A673 (cell line): ENCODE results near the gene RASA2.
"Not testable (repeated sequence)": the region's sequence is repeated elsewhere in the genome, so short reads cannot be mapped to it uniquely, and the experiment has no call there.

Experiments
- EZH2 ChIP-seq: fragments of 200-600 bp; sonication (generic); IDR thresholded peaks from 2 replicates; pipeline ENCODE4 v1.6.1; 2017; ENCODE audit warnings: borderline replicate concordance, low read depth, mild to moderate bottlenecking, mixed read lengths, antibody characterized with exemption, low read length; ENCODE audit not compliant: poor library complexity, severe bottlenecking
- TF ChIP-seq, protein P1 (sequence below): fragments of 300-800, 200-600 bp; sonication (generic); conservative IDR thresholded peaks from 2 replicates; pipeline ENCODE4 v1.5.1; 2017; ENCODE audit warnings: low read depth, mild to moderate bottlenecking, antibody characterized with exemption, low read length, moderate library complexity, mixed read lengths

DNA sequence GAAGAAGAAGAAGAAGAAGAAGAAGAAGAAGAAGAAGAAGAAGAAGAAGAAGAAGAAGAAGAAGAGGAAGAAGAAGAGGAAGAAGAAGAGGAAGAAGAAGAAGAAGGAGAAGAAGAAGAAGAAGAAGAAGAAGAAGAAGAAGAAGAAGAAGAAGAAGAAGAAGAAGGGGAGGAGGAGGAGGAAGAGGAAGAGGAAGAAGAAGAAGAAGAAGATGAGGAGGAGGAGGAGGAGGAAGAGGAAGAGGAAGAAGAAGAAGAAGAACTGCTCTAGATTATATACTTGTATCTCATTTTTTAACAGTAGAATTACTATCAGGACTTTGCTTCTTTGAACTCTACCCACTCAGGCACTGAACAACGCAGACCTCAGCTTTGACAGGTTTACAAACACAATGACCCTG lies 8.0 kb upstream of the RASA2 start:
- TF ChIP-seq EZH2: not testable (repeated sequence)
- TF ChIP-seq, protein P1, sequence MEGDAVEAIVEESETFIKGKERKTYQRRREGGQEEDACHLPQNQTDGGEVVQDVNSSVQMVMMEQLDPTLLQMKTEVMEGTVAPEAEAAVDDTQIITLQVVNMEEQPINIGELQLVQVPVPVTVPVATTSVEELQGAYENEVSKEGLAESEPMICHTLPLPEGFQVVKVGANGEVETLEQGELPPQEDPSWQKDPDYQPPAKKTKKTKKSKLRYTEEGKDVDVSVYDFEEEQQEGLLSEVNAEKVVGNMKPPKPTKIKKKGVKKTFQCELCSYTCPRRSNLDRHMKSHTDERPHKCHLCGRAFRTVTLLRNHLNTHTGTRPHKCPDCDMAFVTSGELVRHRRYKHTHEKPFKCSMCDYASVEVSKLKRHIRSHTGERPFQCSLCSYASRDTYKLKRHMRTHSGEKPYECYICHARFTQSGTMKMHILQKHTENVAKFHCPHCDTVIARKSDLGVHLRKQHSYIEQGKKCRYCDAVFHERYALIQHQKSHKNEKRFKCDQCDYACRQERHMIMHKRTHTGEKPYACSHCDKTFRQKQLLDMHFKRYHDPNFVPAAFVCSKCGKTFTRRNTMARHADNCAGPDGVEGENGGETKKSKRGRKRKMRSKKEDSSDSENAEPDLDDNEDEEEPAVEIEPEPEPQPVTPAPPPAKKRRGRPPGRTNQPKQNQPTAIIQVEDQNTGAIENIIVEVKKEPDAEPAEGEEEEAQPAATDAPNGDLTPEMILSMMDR: not testable (repeated sequence)
